HepG2 (cell line): Measurements from ENCODE around the gene GGA3. TPM values are rescaled to one million over a fixed set of nuclear protein-coding genes. Genes with fewer than 3 reads are reported as not detected.
A peak's percentile ranks its signal among the peaks of the same experiment; 100 is the strongest.

ENCODE experiments used
- CREM ChIP-seq, 2 experiments: sonication (generic) in 1 of 2; formaldehyde crosslinking in 1 of 2; IDR thresholded peaks; 2 replicates each; pipeline versions ENCODE4 v1.4.0 to v1.6.1; 2016 to 2020; ENCODE audit warnings: antibody characterized with exemption in 1 of 2, mild to moderate bottlenecking in 1 of 2, missing genetic modification reagents in 1 of 2
- GABPB1 ChIP-seq: IDR thresholded peaks from 2 replicates; pipeline ENCODE4 v1.6.1; 2016; ENCODE audit warnings: mild to moderate bottlenecking, missing genetic modification reagents, moderate library complexity, missing compliant biosample characterization
- KDM6A ChIP-seq: IDR thresholded peaks from 2 replicates; pipeline ENCODE4 v1.6.1; 2016; ENCODE audit warnings: low read depth
- MEIS1 ChIP-seq: sonication (generic); formaldehyde crosslinking; IDR thresholded peaks from 2 replicates; pipeline ENCODE4 v1.9.0; 2021; ENCODE audit warnings: mild to moderate bottlenecking, missing genetic modification reagents, moderate library complexity, borderline replicate concordance
- MXD4 ChIP-seq: IDR thresholded peaks from 2 replicates; pipeline ENCODE4 v1.6.1; 2016; ENCODE audit warnings: mild to moderate bottlenecking, missing biosample characterization, missing genetic modification reagents
- TARDBP ChIP-seq: sonication (generic); formaldehyde crosslinking; IDR thresholded peaks from 2 replicates; pipeline ENCODE4 v1.8.0; 2022; ENCODE audit warnings: mild to moderate bottlenecking, missing genetic modification reagents
- ZBTB38 ChIP-seq: sonication (generic); formaldehyde crosslinking; IDR thresholded peaks from 2 replicates; pipeline ENCODE4 v1.5.1; 2020; ENCODE audit warnings: mild to moderate bottlenecking, missing genetic modification reagents
- ZC3H4 ChIP-seq: sonication (generic); formaldehyde crosslinking; IDR thresholded peaks from 2 replicates; pipeline ENCODE4 v1.4.0; 2020; ENCODE audit warnings: missing genetic modification reagents, borderline replicate concordance
- ZFX ChIP-seq: sonication (generic); formaldehyde crosslinking; IDR thresholded peaks from 2 replicates; pipeline ENCODE4 v1.4.0; 2020; ENCODE audit warnings: mild to moderate bottlenecking, low read depth, missing genetic modification reagents, moderate library complexity
- ZIK1 ChIP-seq: sonication (generic); formaldehyde crosslinking; IDR thresholded peaks from 2 replicates; pipeline ENCODE4 v1.5.0; 2020; ENCODE audit warnings: mild to moderate bottlenecking, low read depth, missing genetic modification reagents, borderline replicate concordance
- ZNF138 ChIP-seq: sonication (generic); formaldehyde crosslinking; IDR thresholded peaks from 2 replicates; pipeline ENCODE4 v1.5.0; 2020; ENCODE audit warnings: mild to moderate bottlenecking, low read depth, missing genetic modification reagents
- ZNF205 ChIP-seq: IDR thresholded peaks from 2 replicates; pipeline ENCODE4 v1.6.1; 2018; ENCODE audit warnings: missing biosample characterization, missing genetic modification reagents
- ZNF713 ChIP-seq: sonication (generic); formaldehyde crosslinking; IDR thresholded peaks from 2 replicates; pipeline ENCODE4 v1.4.0; 2020; ENCODE audit warnings: mild to moderate bottlenecking, missing genetic modification reagents
- polyA plus RNA-seq, 8 experiments: library from polyadenylated mRNA; depleted of rRNA in 3 of 8; stranded (reverse) in 7 of 8; unstranded in 1 of 8; fragments of >200 nt; fragmentation: Illumina TruSeq in 4 of 8; extraction: Trizol in 4 of 8; gene quantifications; 2 replicates each; pipeline versions ENCODE4 v1.2.1 to v1.2.3, GENCODE V29; 2011 to 2016; ENCODE audit warnings: low read depth in 4 of 8, missing spikeins in 1 of 8, mixed read lengths in 1 of 8; ENCODE audit not compliant: insufficient read depth in 1 of 8
- total RNA-seq, 5 experiments: library from RNA; depleted of rRNA; stranded (reverse); fragments of >200 nt; fragmentation: Illumina TruSeq; extraction: Trizol; gene quantifications; 2 replicates each; pipeline ENCODE4 v1.2.3, GENCODE V29; 2016; ENCODE audit warnings: low read depth in 1 of 5
- TF ChIP-seq, protein P1 (sequence below): sonication (generic); formaldehyde crosslinking; IDR thresholded peaks from 2 replicates; pipeline ENCODE4 v1.4.0; 2020; ENCODE audit warnings: missing genetic modification reagents, borderline replicate concordance
- TF ChIP-seq, protein P2 (sequence below): sonication (generic); formaldehyde crosslinking; IDR thresholded peaks from 2 replicates; pipeline ENCODE4 v1.4.0; 2020; ENCODE audit warnings: missing genetic modification reagents
- TF ChIP-seq, protein P3 (sequence below): sonication (generic); formaldehyde crosslinking; conservative IDR thresholded peaks from 2 replicates; pipeline ENCODE4 v1.4.0; 2020; ENCODE audit warnings: missing genetic modification reagents
- TF ChIP-seq, protein P4 (sequence below): sonication (generic); formaldehyde crosslinking; IDR thresholded peaks from 2 replicates; pipeline ENCODE4 v1.4.0; 2020; ENCODE audit warnings: missing genetic modification reagents

The GGA3 gene
- total and polyA plus RNA-seq, 2 of the 13 experiments (the other 11 are each of a cell fraction or from before 2014, with no cell fraction given), result 28.4 to 43.7 TPM

DNA sequence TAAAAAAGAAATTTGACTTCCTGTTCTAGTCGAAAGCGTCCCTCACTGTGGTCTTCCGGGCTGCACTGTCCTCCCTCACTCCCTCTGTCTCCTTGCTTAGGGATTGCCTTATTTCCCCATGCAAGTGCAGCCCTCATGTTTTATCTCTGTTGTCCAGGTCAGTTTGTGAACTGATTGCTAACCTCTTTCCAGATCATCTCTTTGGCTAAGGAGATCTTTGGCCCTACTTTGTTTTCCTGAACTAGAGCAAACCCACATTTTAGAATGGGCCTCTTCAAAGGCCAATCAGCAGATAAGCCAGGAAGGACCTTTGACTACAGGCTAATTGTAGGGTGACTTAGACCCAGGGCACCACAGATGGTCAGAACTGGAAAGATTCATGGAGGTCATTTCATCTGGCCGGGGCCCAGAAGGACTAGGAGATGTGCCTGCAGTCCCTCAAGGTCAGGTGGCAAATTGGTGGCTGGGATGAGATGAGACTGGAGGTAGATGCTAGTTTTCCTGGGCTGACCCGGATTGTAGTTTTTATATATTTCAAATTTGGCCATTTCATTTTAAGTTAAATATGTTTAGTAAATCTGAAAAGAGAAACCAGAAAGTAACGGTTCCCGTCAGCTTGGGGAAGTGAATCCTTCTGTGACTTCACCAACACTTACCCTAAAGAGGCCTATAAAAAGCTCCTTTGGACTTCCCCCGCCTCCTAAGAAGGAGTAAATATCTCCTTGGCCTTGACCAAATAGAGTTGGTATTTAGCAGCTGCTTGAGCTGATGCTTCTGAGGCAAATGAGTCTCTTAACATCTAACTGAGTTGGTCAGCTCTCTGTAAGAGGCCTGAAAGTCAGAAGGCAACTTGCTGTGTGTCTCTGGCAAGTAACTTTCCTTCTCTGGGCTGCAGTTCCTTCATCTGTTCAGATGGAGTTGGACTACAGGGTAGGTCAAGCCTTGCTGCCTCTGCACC lies 34.1 kb upstream of the GGA3 start (continued):
- TF ChIP-seq, protein P1, sequence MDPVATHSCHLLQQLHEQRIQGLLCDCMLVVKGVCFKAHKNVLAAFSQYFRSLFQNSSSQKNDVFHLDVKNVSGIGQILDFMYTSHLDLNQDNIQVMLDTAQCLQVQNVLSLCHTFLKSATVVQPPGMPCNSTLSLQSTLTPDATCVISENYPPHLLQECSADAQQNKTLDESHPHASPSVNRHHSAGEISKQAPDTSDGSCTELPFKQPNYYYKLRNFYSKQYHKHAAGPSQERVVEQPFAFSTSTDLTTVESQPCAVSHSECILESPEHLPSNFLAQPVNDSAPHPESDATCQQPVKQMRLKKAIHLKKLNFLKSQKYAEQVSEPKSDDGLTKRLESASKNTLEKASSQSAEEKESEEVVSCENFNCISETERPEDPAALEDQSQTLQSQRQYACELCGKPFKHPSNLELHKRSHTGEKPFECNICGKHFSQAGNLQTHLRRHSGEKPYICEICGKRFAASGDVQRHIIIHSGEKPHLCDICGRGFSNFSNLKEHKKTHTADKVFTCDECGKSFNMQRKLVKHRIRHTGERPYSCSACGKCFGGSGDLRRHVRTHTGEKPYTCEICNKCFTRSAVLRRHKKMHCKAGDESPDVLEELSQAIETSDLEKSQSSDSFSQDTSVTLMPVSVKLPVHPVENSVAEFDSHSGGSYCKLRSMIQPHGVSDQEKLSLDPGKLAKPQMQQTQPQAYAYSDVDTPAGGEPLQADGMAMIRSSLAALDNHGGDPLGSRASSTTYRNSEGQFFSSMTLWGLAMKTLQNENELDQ (CRISPR knock-in tag), result no peak
- no peak for TF ChIP-seq ZIK1
- peak; percentile 85 for TF ChIP-seq ZFX (CRISPR knock-in tag)
- TF ChIP-seq ZBTB38 (CRISPR knock-in tag), result no peak; the same call in 1 of the 2 replicates
- TF ChIP-seq, protein P2, sequence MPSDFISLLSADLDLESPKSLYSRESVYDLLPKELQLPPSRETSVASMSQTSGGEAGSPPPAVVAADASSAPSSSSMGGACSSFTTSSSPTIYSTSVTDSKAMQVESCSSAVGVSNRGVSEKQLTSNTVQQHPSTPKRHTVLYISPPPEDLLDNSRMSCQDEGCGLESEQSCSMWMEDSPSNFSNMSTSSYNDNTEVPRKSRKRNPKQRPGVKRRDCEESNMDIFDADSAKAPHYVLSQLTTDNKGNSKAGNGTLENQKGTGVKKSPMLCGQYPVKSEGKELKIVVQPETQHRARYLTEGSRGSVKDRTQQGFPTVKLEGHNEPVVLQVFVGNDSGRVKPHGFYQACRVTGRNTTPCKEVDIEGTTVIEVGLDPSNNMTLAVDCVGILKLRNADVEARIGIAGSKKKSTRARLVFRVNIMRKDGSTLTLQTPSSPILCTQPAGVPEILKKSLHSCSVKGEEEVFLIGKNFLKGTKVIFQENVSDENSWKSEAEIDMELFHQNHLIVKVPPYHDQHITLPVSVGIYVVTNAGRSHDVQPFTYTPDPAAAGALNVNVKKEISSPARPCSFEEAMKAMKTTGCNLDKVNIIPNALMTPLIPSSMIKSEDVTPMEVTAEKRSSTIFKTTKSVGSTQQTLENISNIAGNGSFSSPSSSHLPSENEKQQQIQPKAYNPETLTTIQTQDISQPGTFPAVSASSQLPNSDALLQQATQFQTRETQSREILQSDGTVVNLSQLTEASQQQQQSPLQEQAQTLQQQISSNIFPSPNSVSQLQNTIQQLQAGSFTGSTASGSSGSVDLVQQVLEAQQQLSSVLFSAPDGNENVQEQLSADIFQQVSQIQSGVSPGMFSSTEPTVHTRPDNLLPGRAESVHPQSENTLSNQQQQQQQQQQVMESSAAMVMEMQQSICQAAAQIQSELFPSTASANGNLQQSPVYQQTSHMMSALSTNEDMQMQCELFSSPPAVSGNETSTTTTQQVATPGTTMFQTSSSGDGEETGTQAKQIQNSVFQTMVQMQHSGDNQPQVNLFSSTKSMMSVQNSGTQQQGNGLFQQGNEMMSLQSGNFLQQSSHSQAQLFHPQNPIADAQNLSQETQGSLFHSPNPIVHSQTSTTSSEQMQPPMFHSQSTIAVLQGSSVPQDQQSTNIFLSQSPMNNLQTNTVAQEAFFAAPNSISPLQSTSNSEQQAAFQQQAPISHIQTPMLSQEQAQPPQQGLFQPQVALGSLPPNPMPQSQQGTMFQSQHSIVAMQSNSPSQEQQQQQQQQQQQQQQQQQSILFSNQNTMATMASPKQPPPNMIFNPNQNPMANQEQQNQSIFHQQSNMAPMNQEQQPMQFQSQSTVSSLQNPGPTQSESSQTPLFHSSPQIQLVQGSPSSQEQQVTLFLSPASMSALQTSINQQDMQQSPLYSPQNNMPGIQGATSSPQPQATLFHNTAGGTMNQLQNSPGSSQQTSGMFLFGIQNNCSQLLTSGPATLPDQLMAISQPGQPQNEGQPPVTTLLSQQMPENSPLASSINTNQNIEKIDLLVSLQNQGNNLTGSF (CRISPR knock-in tag), result no peak
- TF ChIP-seq ZC3H4 (CRISPR knock-in tag), result no peak
- peak; percentile 54; the same call in 1 of the 2 replicates for TF ChIP-seq MXD4
- peak; percentile 89; the same call in 1 of the 2 replicates for TF ChIP-seq TARDBP (CRISPR knock-in tag)
- 0 out of 2 replicates have a peak, but pooled peaks have one; percentile 71 for TF ChIP-seq MEIS1 (CRISPR knock-in tag)
- peak; percentile 95 for TF ChIP-seq ZNF205
- TF ChIP-seq, protein P3, sequence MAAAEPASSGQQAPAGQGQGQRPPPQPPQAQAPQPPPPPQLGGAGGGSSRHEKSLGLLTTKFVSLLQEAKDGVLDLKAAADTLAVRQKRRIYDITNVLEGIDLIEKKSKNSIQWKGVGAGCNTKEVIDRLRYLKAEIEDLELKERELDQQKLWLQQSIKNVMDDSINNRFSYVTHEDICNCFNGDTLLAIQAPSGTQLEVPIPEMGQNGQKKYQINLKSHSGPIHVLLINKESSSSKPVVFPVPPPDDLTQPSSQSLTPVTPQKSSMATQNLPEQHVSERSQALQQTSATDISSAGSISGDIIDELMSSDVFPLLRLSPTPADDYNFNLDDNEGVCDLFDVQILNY, result no peak
- peak; percentile 3; the same call in 1 of the 2 replicates for TF ChIP-seq GABPB1 (CRISPR knock-in tag)
- TF ChIP-seq, protein P4, sequence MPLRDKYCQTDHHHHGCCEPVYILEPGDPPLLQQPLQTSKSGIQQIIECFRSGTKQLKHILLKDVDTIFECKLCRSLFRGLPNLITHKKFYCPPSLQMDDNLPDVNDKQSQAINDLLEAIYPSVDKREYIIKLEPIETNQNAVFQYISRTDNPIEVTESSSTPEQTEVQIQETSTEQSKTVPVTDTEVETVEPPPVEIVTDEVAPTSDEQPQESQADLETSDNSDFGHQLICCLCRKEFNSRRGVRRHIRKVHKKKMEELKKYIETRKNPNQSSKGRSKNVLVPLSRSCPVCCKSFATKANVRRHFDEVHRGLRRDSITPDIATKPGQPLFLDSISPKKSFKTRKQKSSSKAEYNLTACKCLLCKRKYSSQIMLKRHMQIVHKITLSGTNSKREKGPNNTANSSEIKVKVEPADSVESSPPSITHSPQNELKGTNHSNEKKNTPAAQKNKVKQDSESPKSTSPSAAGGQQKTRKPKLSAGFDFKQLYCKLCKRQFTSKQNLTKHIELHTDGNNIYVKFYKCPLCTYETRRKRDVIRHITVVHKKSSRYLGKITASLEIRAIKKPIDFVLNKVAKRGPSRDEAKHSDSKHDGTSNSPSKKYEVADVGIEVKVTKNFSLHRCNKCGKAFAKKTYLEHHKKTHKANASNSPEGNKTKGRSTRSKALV, result peak; percentile 55; the same call in 1 of the 2 replicates
- TF ChIP-seq ZNF138, result no peak
- 0 out of 2 replicates have a peak, but pooled peaks have one; percentile 28 for TF ChIP-seq ZNF713 (CRISPR knock-in tag)
- peak; percentile 90; the same call in 1 of the 2 replicates for TF ChIP-seq CREM (IDR thresholded peaks at IDR 0.05)
- TF ChIP-seq CREM (CRISPR knock-in tag; IDR thresholded peaks at IDR 0.05), result no peak
- peak; percentile 95 for TF ChIP-seq KDM6A
